ENCODE data around the gene CLIC1. TPM values are rescaled to one million over a fixed set of nuclear protein-coding genes. Genes with fewer than 3 reads are reported as not detected.

CLIC1 gene
- total RNA-seq, 1 donor: 576 TPM

DNA sequence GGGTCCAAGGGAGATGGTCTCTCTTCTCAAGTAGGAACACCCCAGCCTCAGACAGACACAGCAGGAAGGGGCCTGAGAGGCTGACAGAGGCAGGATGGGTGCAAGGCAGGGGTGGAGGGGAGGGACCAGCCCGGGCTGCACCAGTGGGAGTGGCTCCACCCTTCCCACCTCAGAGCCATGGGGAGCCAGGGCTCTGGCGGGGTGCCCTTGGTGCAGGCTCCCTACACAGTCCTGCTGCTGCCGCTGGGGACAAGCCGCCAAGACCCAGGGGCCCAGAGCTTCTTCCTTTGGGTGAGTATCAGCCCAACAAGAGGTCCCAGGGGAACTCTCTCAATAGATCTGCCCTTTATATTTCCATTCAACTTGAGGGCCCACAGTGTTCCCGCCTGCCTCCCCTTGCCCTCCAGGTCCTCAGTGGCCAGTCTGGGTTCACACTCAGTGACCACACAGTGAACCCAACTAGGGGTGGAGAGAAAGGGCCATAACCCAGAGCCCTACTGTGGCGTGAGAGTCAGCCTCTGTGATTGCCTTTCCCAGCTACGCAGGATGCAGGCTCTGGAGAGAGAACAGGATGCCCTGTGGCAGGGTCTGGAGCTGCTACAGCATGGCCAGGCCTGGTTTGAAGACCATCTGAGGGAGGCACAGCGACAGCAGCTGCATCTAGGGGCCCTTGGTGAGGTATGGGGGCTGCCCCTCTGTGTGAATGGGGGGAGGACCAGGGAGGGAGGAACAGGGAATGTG is 26.7 kb upstream of the CLIC1 start:
- no peak for DNase-seq (ENCODE audit: low read depth)
- TF ChIP-seq, protein P1, sequence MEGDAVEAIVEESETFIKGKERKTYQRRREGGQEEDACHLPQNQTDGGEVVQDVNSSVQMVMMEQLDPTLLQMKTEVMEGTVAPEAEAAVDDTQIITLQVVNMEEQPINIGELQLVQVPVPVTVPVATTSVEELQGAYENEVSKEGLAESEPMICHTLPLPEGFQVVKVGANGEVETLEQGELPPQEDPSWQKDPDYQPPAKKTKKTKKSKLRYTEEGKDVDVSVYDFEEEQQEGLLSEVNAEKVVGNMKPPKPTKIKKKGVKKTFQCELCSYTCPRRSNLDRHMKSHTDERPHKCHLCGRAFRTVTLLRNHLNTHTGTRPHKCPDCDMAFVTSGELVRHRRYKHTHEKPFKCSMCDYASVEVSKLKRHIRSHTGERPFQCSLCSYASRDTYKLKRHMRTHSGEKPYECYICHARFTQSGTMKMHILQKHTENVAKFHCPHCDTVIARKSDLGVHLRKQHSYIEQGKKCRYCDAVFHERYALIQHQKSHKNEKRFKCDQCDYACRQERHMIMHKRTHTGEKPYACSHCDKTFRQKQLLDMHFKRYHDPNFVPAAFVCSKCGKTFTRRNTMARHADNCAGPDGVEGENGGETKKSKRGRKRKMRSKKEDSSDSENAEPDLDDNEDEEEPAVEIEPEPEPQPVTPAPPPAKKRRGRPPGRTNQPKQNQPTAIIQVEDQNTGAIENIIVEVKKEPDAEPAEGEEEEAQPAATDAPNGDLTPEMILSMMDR (IDR thresholded peaks at IDR 0.05; ENCODE audit: insufficient read depth, low read length): no peak
- no peak overlapping the region for H3K4me3 ChIP-seq (ENCODE audit: low read depth, low read length)

DNA sequence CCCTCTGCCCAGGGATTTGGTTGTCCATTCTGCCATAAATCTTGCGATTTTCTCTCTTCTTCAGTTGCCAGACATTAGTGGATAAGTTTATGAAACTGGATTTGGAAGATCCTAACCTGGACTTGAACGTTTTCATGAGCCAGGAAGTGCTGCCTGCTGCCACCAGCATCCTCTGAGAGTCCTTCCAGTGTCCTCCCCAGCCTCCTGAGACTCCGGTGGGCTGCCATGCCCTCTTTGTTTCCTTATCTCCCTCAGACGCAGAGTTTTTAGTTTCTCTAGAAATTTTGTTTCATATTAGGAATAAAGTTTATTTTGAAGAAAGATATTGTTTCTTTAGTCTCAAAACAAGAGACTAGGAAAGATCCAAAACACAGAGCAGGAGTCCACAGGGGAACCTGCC is 26.0 kb upstream of the CLIC1 start, which contains the start of gene SAPCD1:
SAPCD1 (plus strand) TSS at position 301 of the 400 bp plus-strand sequence. CDS start 399 bp downstream, outside the sequence.
- DNase-seq (ENCODE audit: low read depth): no peak
- TF ChIP-seq, protein P1 (IDR thresholded peaks at IDR 0.05; ENCODE audit: insufficient read depth, low read length): no peak
- H3K4me3 ChIP-seq (ENCODE audit: low read depth, low read length): no peak within 1 kb of the TSS

DNA sequence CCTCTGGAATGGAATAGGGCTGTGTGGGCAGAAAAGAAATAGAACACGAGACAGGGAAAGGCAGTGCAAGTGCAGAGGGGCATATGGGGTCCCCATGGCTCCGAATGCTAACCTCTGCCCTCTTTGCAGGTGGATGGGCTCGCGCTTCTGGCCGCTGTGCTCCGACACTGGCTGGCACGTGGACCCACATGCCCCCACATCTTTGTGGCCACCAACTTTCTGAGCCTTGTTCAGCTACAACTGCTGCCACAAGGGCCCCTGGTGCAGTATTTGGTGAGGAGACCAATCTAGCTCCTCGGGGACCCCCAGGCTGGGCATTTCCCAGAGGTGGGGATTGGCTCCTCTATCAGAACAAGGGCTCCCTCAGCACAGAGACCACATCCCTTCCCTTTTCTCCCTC is 25.0 kb upstream of the CLIC1 start:
- DNase-seq (ENCODE audit: low read depth): no peak
- TF ChIP-seq, protein P1 (IDR thresholded peaks at IDR 0.05; ENCODE audit: insufficient read depth, low read length): no peak

DNA sequence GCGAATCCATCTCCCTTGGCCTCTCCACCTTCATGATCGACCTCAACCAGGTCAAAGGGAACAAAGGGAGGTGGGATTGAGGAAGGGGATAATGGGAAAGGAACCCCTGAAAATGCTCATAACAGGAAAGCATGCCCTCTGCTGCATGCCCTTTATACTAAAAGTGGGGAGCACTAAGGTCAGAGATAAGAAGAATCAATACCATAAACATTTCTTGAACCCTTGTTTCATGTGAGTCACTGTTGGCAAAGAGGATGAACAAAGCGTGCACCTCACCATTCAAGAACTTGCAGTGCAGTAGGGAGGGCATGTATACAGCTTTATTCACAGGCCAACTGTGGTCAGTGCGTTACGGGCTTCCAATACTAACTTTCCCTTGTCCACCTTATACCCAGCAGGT is 24.5 kb upstream of the CLIC1 start:
- TF ChIP-seq, protein P1 (IDR thresholded peaks at IDR 0.05; ENCODE audit: insufficient read depth, low read length): no peak
- no peak overlapping the region for H3K4me3 ChIP-seq (ENCODE audit: low read depth, low read length)
- no peak for DNase-seq (ENCODE audit: low read depth)

More for the DNA sequence above, 25.0 kb upstream of the CLIC1 start:
- H3K4me3 ChIP-seq (ENCODE audit: low read depth, low read length): no peak overlapping the region

DNA sequence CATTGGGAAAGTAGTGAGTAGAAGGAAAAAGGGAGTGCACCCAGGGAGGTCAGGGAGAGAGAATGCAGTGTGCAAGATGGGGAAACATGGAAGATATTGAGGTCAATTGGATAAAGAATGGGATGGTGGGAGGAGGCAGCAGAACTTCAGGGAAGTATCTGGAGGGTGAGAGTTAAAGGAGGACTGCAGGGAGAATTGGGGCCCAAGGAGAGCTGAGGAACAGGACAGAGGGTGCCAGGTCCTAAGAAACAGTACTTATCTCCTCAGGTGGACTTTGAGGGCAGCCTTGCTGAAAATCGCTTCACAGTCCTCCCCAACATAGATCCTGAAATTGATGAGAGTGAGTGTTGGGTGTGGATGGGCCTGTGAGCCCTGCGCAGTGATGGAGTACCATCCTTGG is 22.0 kb upstream of the CLIC1 start:
- TF ChIP-seq, protein P1 (IDR thresholded peaks at IDR 0.05; ENCODE audit: insufficient read depth, low read length): no peak
- no peak overlapping the region for H3K4me3 ChIP-seq (ENCODE audit: low read depth, low read length)
- no peak for DNase-seq (ENCODE audit: low read depth)

DNA sequence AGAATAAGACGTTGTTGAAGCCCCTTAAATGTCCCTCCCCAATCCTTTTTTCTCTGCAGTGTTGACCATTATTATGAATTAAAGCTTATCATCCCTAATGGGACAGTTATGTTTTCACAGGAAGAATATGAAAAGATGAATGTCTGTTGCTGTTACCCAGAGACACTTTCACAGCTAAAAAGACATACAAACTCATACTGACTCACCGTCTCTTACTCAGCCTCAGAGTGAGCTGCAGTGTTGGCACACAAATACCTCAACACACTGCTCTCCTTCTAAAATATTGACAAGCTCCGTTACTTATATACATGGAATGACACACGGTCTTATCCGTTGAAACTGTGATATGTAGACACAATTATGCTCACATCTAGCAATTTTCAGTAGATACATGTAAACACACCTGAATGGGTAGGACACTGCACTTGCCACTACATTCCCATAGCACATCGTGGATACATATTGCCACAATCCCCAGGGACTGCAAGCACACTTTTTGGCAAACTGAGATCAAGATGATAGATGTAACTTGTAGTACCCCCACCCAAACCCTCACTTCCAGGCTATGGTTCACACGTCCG is 16.5 kb upstream of the CLIC1 start:
- H3K4me3 ChIP-seq (ENCODE audit: low read depth, low read length): no peak overlapping the region
- TF ChIP-seq, protein P1 (IDR thresholded peaks at IDR 0.05; ENCODE audit: insufficient read depth, low read length): no peak
- peak; percentile 70 for DNase-seq (ENCODE audit: low read depth)
